Large intestine (tissue), 3 donors: ENCODE results near the gene KCNJ6. TPM values are rescaled to one million over a fixed set of nuclear protein-coding genes. Genes with fewer than 3 reads are reported as not detected.
"Not testable (repeated sequence)": the region's sequence is repeated elsewhere in the genome, so short reads cannot be mapped to it uniquely, and the experiment has no call there.

Source experiments
- DNase-seq, 2 donors: peaks; one replicate each; pipeline versions ENCODE4 v3.0.0 to v3.0.0-alpha.2; 2013
- H3K27ac ChIP-seq: one replicate; pipeline ENCODE4 v1.5.1; 2013; ENCODE audit warnings: low read length
- H3K27me3 ChIP-seq: 2 replicates; pipeline ENCODE4 v1.6.1; 2013; ENCODE audit warnings: low read length; ENCODE audit not compliant: control insufficient read depth, insufficient read depth
- H3K36me3 ChIP-seq: 2 replicates; pipeline ENCODE4 v1.6.1; 2013; ENCODE audit warnings: low read length; ENCODE audit not compliant: control insufficient read depth, insufficient read depth
- H3K4me1 ChIP-seq: one replicate; pipeline ENCODE4 v1.6.1; 2013; ENCODE audit warnings: low read length; ENCODE audit not compliant: control insufficient read depth, insufficient read depth
- H3K4me3 ChIP-seq: one replicate; pipeline ENCODE4 v1.5.1; 2013; ENCODE audit warnings: low read length
- H3K9me3 ChIP-seq: one replicate; pipeline ENCODE4 v1.6.1; 2013; ENCODE audit warnings: mild to moderate bottlenecking, low read depth, low read length, moderate library complexity; ENCODE audit not compliant: control insufficient read depth
- WGBS: methylation state at CpG from one replicate; pipeline ENCODE4 v1.1.5; 2013; ENCODE audit warnings: low lambda C conversion rate; ENCODE audit not compliant: insufficient coverage; 5-methylcytosine and 5-hydroxymethylcytosine counted together
- polyA plus RNA-seq: library from polyadenylated mRNA; unstranded; fragments of 120-200 nt; gene quantifications from one replicate; pipeline ENCODE4 v1.2.1, GENCODE V29; 2013

Gene KCNJ6
- polyA plus RNA-seq, 1 donor = 0.39 TPM

- Histone ChIP-seq H3K27ac (no peak overlapping the region), H3K36me3 (no peaks in the 10 kb centered on the region), H3K27me3 (peaks cover 18% of the 10 kb centered on the region), H3K9me3 (no peaks in the 10 kb centered on the region), H3K4me3 (no peak overlapping the region), H3K4me1 (no peaks in the 10 kb centered on the region)
- WGBS = no CpG with 5 or more reads among the region's 5 CpGs
- DNase-seq = no peak
Measured at GRCh38 chr21:37671381-37671780, 244.9 kb downstream of the KCNJ6 start.

GRCh38 chr21:37670883-37671282 lies 245.4 kb downstream of the KCNJ6 start:
- no peaks in the 10 kb centered on the region for H3K9me3 ChIP-seq
- H3K36me3 ChIP-seq = no peaks in the 10 kb centered on the region
- WGBS = no CpG with 5 or more reads among the region's 2 CpGs
- H3K27me3 ChIP-seq = peaks cover 18% of the 10 kb centered on the region
- no peak for DNase-seq
- H3K27ac ChIP-seq = no peak overlapping the region
- no peak overlapping the region for H3K4me3 ChIP-seq
- H3K4me1 ChIP-seq = no peaks in the 10 kb centered on the region

- no CpG with 5 or more reads among the region's 3 CpGs for WGBS
- Histone ChIP-seq H3K9me3 (no peaks in the 10 kb centered on the region), H3K4me1 (no peaks in the 10 kb centered on the region), H3K27ac (no peak overlapping the region), H3K4me3 (no peak overlapping the region), H3K36me3 (no peaks in the 10 kb centered on the region), H3K27me3 (peaks cover 8% of the 10 kb centered on the region)
- DNase-seq = no peak
Measured at GRCh38 chr21:37669249-37669648, 247.0 kb downstream of the KCNJ6 start.

- H3K4me3 ChIP-seq = no peak overlapping the region
- H3K27ac ChIP-seq = no peak overlapping the region
- WGBS = no CpG with 5 or more reads among the region's 7 CpGs
- DNase-seq = no peak
- H3K9me3 ChIP-seq = no peaks in the 10 kb centered on the region
- H3K4me1 ChIP-seq = no peaks in the 10 kb centered on the region
- H3K36me3 ChIP-seq = no peaks in the 10 kb centered on the region
- H3K27me3 ChIP-seq = peaks cover 2% of the 10 kb centered on the region
Measured at GRCh38 chr21:37668462-37669239, 247.6 kb downstream of the KCNJ6 start.

- H3K27ac ChIP-seq = no peak overlapping the region
- H3K4me1 ChIP-seq = no peaks in the 10 kb centered on the region
- H3K4me3 ChIP-seq = no peak overlapping the region
- no peaks in the 10 kb centered on the region for H3K36me3 ChIP-seq
- H3K27me3 ChIP-seq = no peaks in the 10 kb centered on the region
- H3K9me3 ChIP-seq = no peaks in the 10 kb centered on the region
- DNase-seq = no peak
- 100% methylated on average over 3 of the region's 19 CpGs for WGBS
Measured at GRCh38 chr21:37667380-37667779, 248.9 kb downstream of the KCNJ6 start.

- WGBS = 61% methylated on average over 3 of the region's 10 CpGs
- no peaks in the 10 kb centered on the region for H3K27me3 ChIP-seq
- DNase-seq = no peak
- H3K27ac ChIP-seq = no peak overlapping the region
- H3K9me3 ChIP-seq = no peaks in the 10 kb centered on the region
- H3K4me3 ChIP-seq = no peak overlapping the region
- H3K36me3 ChIP-seq = no peaks in the 10 kb centered on the region
- H3K4me1 ChIP-seq = no peaks in the 10 kb centered on the region
Measured at GRCh38 chr21:37665230-37666024, 250.8 kb downstream of the KCNJ6 start.

- WGBS = 80% methylated on average over 1 of the region's 1 CpG
- H3K27ac ChIP-seq, H3K36me3 ChIP-seq, H3K4me3 ChIP-seq, DNase-seq, H3K27me3 ChIP-seq, H3K4me1 ChIP-seq, H3K9me3 ChIP-seq: not testable (repeated sequence)
Measured at GRCh38 chr21:37662227-37662626, 254.0 kb downstream of the KCNJ6 start.

GRCh38 chr21:37660709-37661108 lies 255.5 kb downstream of the KCNJ6 start:
- WGBS = no CpG with 5 or more reads among the region's 6 CpGs
- H3K27me3 ChIP-seq = no peaks in the 10 kb centered on the region
- no peaks in the 10 kb centered on the region for H3K4me1 ChIP-seq
- no peak overlapping the region for H3K27ac ChIP-seq
- no peaks in the 10 kb centered on the region for H3K9me3 ChIP-seq
- no peak overlapping the region for H3K4me3 ChIP-seq
- H3K36me3 ChIP-seq = no peaks in the 10 kb centered on the region
- DNase-seq = no peak

- H3K4me3 ChIP-seq = no peak overlapping the region
- no CpG with 5 or more reads among the region's 1 CpG for WGBS
- no peak overlapping the region for H3K27ac ChIP-seq
- no peaks in the 10 kb centered on the region for H3K36me3 ChIP-seq
- H3K4me1 ChIP-seq = no peaks in the 10 kb centered on the region
- DNase-seq = no peak
- H3K9me3 ChIP-seq = no peaks in the 10 kb centered on the region
- no peaks in the 10 kb centered on the region for H3K27me3 ChIP-seq
Measured at GRCh38 chr21:37659874-37660273, 256.4 kb downstream of the KCNJ6 start.

GRCh38 chr21:37658817-37659458 lies 257.3 kb downstream of the KCNJ6 start:
- no peak for DNase-seq

More at GRCh38 chr21:37658817-37659458, 257.3 kb downstream of the KCNJ6 start:
- Histone ChIP-seq H3K4me3 (no peak overlapping the region), H3K4me1 (no peaks in the 10 kb centered on the region), H3K9me3 (no peaks in the 10 kb centered on the region), H3K27me3 (no peaks in the 10 kb centered on the region), H3K36me3 (no peaks in the 10 kb centered on the region), H3K27ac (no peak overlapping the region)
- WGBS = no CpG with 5 or more reads among the region's 7 CpGs
